Measurements from ENCODE around the gene ANO5. TPM values are rescaled to one million over a fixed set of nuclear protein-coding genes. Genes with fewer than 3 reads are reported as not detected.
A peak's percentile ranks its signal among the peaks of the same experiment; 100 is the strongest.

The ANO5 gene, protein sequence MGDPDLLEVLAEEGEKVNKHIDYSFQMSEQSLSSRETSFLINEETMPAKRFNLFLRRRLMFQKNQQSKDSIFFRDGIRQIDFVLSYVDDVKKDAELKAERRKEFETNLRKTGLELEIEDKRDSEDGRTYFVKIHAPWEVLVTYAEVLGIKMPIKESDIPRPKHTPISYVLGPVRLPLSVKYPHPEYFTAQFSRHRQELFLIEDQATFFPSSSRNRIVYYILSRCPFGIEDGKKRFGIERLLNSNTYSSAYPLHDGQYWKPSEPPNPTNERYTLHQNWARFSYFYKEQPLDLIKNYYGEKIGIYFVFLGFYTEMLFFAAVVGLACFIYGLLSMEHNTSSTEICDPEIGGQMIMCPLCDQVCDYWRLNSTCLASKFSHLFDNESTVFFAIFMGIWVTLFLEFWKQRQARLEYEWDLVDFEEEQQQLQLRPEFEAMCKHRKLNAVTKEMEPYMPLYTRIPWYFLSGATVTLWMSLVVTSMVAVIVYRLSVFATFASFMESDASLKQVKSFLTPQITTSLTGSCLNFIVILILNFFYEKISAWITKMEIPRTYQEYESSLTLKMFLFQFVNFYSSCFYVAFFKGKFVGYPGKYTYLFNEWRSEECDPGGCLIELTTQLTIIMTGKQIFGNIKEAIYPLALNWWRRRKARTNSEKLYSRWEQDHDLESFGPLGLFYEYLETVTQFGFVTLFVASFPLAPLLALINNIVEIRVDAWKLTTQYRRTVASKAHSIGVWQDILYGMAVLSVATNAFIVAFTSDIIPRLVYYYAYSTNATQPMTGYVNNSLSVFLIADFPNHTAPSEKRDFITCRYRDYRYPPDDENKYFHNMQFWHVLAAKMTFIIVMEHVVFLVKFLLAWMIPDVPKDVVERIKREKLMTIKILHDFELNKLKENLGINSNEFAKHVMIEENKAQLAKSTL
- 3.4 and 3.7 TPM in 2 replicates for total RNA-seq (2021)
- long read RNA-seq, partial matches to known transcripts: 0 of 7 reads
- long read RNA-seq, other reads (novel, unspliced or antisense): 7 of 7 reads

DNA sequence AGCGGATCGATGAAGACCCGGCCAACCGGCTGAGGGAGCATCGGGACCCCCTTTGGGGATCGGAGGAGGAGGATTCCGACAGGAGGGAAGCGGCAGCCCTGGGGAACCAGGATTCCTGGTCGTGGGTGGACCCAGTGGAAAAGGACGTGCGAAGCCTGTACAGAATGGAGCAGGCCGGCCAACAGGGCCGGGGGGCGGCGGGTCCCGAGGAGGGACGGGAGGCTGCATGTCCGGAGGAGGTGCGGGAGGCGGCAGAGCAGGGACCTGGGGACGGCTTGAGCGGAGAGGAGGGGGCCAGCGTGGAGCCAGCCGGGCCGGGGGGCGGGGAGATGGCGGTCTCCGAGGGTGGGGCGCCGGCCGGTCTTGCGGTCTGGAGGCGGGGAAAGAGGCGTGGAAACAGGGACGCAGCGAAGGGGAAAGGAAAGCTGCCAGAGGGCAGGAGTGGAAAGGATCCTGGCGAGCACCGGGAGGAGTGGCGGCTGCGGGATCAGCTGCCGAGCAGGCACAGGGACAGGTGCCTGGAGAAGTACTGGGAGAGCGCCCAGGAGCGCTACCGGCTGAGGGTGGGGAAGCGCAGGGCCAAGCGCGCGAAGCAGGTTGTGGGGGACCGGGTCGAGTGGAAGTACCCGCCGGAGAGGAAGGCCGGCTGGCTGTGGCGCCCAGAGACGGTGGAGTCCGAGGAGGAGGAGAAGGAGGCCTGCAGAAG, at the start of gene ANO5:
Gene ANO5, plus strand, starts transcription at position 444 of the 706 bp plus-strand sequence. CDS start 408 bp downstream, outside the sequence.
- Histone ChIP-seq H4K5ac (ENCODE audit: insufficient read length, low read depth, low read length) (no peak within 1 kb of the TSS), H3K18ac (ENCODE audit: insufficient read length, low read depth, low read length) (peak within 1 kb of the TSS; percentile 72), H2AFZ (ENCODE audit: low read length) (no peak within 1 kb of the TSS), H3K9ac (ENCODE audit: extremely low read depth, insufficient read length, low read length) (peak within 1 kb of the TSS; percentile 61), H2BK12ac (ENCODE audit: insufficient read length, low read depth, low read length) (no peak within 1 kb of the TSS), H3K9me3 (ENCODE audit: control insufficient read depth, low read depth, low read length) (no peaks in the 10 kb centered on the region), H4K8ac (replicated peaks; ENCODE audit: insufficient read length, low read depth, low read length) (no peak within 1 kb of the TSS), H3K4me1 (ENCODE audit: insufficient read depth, low read length) (peaks cover 2% of the 10 kb centered on the region; the same call in 1 of the 2 replicates), H4K91ac (ENCODE audit: insufficient read length, low read depth, low read length) (no peak within 1 kb of the TSS), H3K79me1 (ENCODE audit: insufficient read depth, low read depth, low read length, poor library complexity, severe bottlenecking) (no peaks in the 10 kb centered on the region), H3K27ac (ENCODE audit: insufficient read length, low read depth, low read length) (no peak within 1 kb of the TSS), H2BK120ac (ENCODE audit: low read depth, low read length, poor library complexity, severe bottlenecking) (no peak within 1 kb of the TSS), H3K56ac (ENCODE audit: insufficient read length, low read depth, low read length) (no peak within 1 kb of the TSS), H2BK20ac (ENCODE audit: low read depth, low read length, poor library complexity, severe bottlenecking) (no peak within 1 kb of the TSS), H2BK15ac (ENCODE audit: low read depth, low read length) (no peak within 1 kb of the TSS), H2BK5ac (ENCODE audit: insufficient read length, low read length) (no peak within 1 kb of the TSS), H3K4me2 (ENCODE audit: insufficient read depth, insufficient read length, low read length) (peak within 1 kb of the TSS; percentile 96), H3T11ph (ENCODE audit: low read length) (no peak within 1 kb of the TSS), H3K79me2 (ENCODE audit: insufficient read depth, low read length) (no peaks in the 10 kb centered on the region), H3K4ac (ENCODE audit: low read depth, low read length) (no peak within 1 kb of the TSS), H4K20me1 (ENCODE audit: control insufficient read depth, insufficient read depth, insufficient read length) (no peaks in the 10 kb centered on the region), H2AK5ac (ENCODE audit: insufficient read length, low read length) (no peak within 1 kb of the TSS), H3K23ac (ENCODE audit: insufficient read length, low read depth, low read length) (no peak within 1 kb of the TSS), H3K27me3 (ENCODE audit: insufficient read depth, low read length) (no peaks in the 10 kb centered on the region), H3K14ac (ENCODE audit: insufficient read depth, low read length) (peak within 1 kb of the TSS; percentile 64), H3K23me2 (ENCODE audit: insufficient read length, low read depth, low read length, poor library complexity, severe bottlenecking) (peaks cover 9% of the 10 kb centered on the region)
- TF ChIP-seq, protein P1, sequence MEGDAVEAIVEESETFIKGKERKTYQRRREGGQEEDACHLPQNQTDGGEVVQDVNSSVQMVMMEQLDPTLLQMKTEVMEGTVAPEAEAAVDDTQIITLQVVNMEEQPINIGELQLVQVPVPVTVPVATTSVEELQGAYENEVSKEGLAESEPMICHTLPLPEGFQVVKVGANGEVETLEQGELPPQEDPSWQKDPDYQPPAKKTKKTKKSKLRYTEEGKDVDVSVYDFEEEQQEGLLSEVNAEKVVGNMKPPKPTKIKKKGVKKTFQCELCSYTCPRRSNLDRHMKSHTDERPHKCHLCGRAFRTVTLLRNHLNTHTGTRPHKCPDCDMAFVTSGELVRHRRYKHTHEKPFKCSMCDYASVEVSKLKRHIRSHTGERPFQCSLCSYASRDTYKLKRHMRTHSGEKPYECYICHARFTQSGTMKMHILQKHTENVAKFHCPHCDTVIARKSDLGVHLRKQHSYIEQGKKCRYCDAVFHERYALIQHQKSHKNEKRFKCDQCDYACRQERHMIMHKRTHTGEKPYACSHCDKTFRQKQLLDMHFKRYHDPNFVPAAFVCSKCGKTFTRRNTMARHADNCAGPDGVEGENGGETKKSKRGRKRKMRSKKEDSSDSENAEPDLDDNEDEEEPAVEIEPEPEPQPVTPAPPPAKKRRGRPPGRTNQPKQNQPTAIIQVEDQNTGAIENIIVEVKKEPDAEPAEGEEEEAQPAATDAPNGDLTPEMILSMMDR (conservative IDR thresholded peaks at IDR 0.05): no peak; the same call in 2 of the 3 replicates
- Mint-ChIP-seq H3K9me3 (no peaks in the 10 kb centered on the region), H3K4me3 (peak within 1 kb of the TSS; percentile 93 to 96), H3K4me1 (peaks cover 23 to 29% of the 10 kb centered on the region in 2 experiments), H3K27ac (peak within 1 kb of the TSS in 2 of 3 experiments; percentile 81 to 98; a peak in 5 of 7 replicates), H3K36me3 (ENCODE audit: insufficient read depth in 1 of 3, low read depth in 3 of 3) (0 out of 7 replicates have a peak, but pooled peaks cover 0 to 4% (median 0%) of the 10 kb centered on the region in 3 experiments), H3K27me3 (ENCODE audit: low read depth) (peaks cover 10% of the 10 kb centered on the region)
- DNase-seq: peak; percentile 89
- WGBS (ENCODE audit: extremely low coverage, insufficient read length, low lambda C conversion rate): no CpG with 5 or more reads among the region's 56 CpGs

All from H9 (cell line).